Heart right ventricle (tissue), 16 donors: ENCODE results near the gene CHKA. TPM values are rescaled to one million over a fixed set of nuclear protein-coding genes. Genes with fewer than 3 reads are reported as not detected.
A peak's percentile ranks its signal among the peaks of the same experiment; 100 is the strongest.

Source experiments
- ATAC-seq, 8 donors: fragments of 200-7000 bp; cut with Tn5 transposase; one replicate each; pipeline ENCODE4 v1.9.1; 2020; ENCODE audit warnings: mild to moderate bottlenecking in 8 of 8, moderate library complexity in 8 of 8, moderate number of reproducible peaks in 1 of 8
- DNase-seq, 2 donors: peaks; one replicate each; pipeline ENCODE4 v3.0.0-alpha.2; 2020
- H3K27ac ChIP-seq, 10 donors: fragments of 200-600 bp; sonication (generic) in 2 of 10; one replicate each; pipeline versions ENCODE4 v1.5.0 to v1.8.0; 2020 to 2022; ENCODE audit warnings: mild to moderate bottlenecking in 3 of 10
- H3K27me3 ChIP-seq, 7 donors: fragments of 200-600 bp; one replicate each; pipeline ENCODE4 v1.8.0; 2021 to 2022; ENCODE audit warnings: mild to moderate bottlenecking in 2 of 7
- H3K36me3 ChIP-seq, 9 donors: fragments of 200-600 bp; sonication (generic) in 1 of 9; one replicate each; pipeline versions ENCODE4 v1.5.0 to v1.8.0; 2020 to 2022; ENCODE audit warnings: mild to moderate bottlenecking in 2 of 9
- H3K4me1 ChIP-seq, 9 donors: fragments of 200-600 bp; sonication (generic) in 1 of 9; one replicate each; pipeline versions ENCODE4 v1.5.0 to v1.8.0; 2020 to 2022; ENCODE audit warnings: mild to moderate bottlenecking in 4 of 9
- H3K4me3 ChIP-seq, 10 donors: fragments of 200-600 bp; sonication (generic) in 2 of 10; one replicate each; pipeline versions ENCODE4 v1.5.0 to v1.8.0; 2020 to 2022; ENCODE audit warnings: mild to moderate bottlenecking in 7 of 10, moderate library complexity in 2 of 10
- H3K9me3 ChIP-seq, 11 donors: fragments of 200-600 bp in 10 of 11; sonication (generic) in 2 of 11; one replicate each; pipeline versions ENCODE4 v1.5.0 to v1.8.0; 2013 to 2022; ENCODE audit warnings: mild to moderate bottlenecking in 2 of 11, control low read depth in 1 of 11, moderate library complexity in 1 of 11
- CTCF ChIP-seq, 9 donors: fragments of 200-600 bp; sonication (generic) in 2 of 9; IDR thresholded peaks; one replicate each; pipeline versions ENCODE4 v1.5.0 to v1.8.0; 2021 to 2022; ENCODE audit warnings: antibody characterized with exemption in 9 of 9, mild to moderate bottlenecking in 5 of 9, moderate library complexity in 1 of 9
- WGBS, 2 donors: extraction: QIAGEN DNeasy Blood & Tissue Kit; methylation state at CpG; one replicate each; pipeline ENCODE4 v1.1.7; 2013; ENCODE audit warnings: inconsistent platforms in 1 of 2; 5-methylcytosine and 5-hydroxymethylcytosine counted together
- intact Hi-C, 10 donors: fragments of 100-400 bp; cut with DNase I; formaldehyde crosslinking; loops; one replicate each; pipeline versions ENCODE4 v1.11.1 to v1.14.2; 2022
- polyA plus RNA-seq, 2 donors: library from polyadenylated mRNA; stranded (reverse); fragments of 200-250 nt; gene quantifications; one replicate each; pipeline ENCODE4 v1.2.3, GENCODE V29; 2013
- total RNA-seq, 10 donors: library from RNA; stranded (reverse); fragmentation: NEBNext Ultra II Directional in 3 of 10; extraction: Animal tissue kit (Norgen Biotek cat#: 25700) in 3 of 10; gene quantifications; one replicate each; pipeline versions ENCODE4 v1.2.1 to v1.2.4, GENCODE V29; 2021 to 2023
- donor health status: Arrhythmogenic right ventricular cardiomyopathy.
- donor health status: ischemic (EF 13 %, LVEDD 7.1; RV severe dilation, severe dysfunction).
- donor health status: healthy with polysubstance abuse.
- donor health status: DM: no; HTN: yes; CAD: no.
- donor health status: DM: no; HTN: no; CAD: no.
- donor health status: ischemic (EF 25% LVEDD 6.9; RV normal size, moderate dysfunction).
- donor health status: ischemic (EF 25% LVEDD 5.7; RV mildly dilated, moderate dysfunction).
- donor health status: healthy.
- donor health status: DM: yes; HTN: yes; CAD: no.
- donor health status: Ischemic cardiomyopathy.
- donor health status: ischemic (EF 35%, LVEDD 5.7; RV mildly dilated, moderate dysfunction).
- donor health status: nonischemic (EF 11% LVEDD 7.7; RV severe dilation, severe dysfunction).
- donor health status: DM: yes; HTN: yes; CAD: no.
- donor health status: PGD.
- donor health status: ischemic (EF 29% LVEDD 5.4; RV normal size, mild dysfunction).
- donor health status: nonischemic (EF 23%, LVEDD 6.1; RV moderate dilation, normal function).

CHKA gene
- total and polyA plus RNA-seq, 12 donors: 7.0 to 66.1 (median 9.6) TPM

- peaks cover 0 to 15% (median 0%) of the 10 kb centered on the region in 11 donors for H3K9me3 ChIP-seq
- WGBS, 2 donors: 18% methylated on average over 15 of the region's 15 CpGs
- ATAC-seq (peak; percentile 69 to 85 (median 80)), DNase-seq (peak; percentile 61 to 62)
- peak overlapping the region; percentile 19 to 78 (median 58) for H3K4me3 ChIP-seq
- intact Hi-C loops: loop anchor here in 1 of 10 donors (10.0 kb wide), 1 partner anchor 94 kb away; the partner anchor contains the start of genes NDUFS8 and TCIRG1
- peaks cover 0 to 20% (median 11%) of the 10 kb centered on the region in 9 donors for H3K4me1 ChIP-seq
- H3K27me3 ChIP-seq: peaks cover 0 to 9% (median 0%) of the 10 kb centered on the region in 7 donors
- H3K36me3 ChIP-seq: no peaks in the 10 kb centered on the region
- peak overlapping the region in 9 of 10 donors; percentile 32 to 75 (median 61) for H3K27ac ChIP-seq
- TF ChIP-seq CTCF (IDR thresholded peaks at IDR 0.05): no peak
These were observed 7.6 kb upstream of the CHKA start for GRCh38 chr11:68128682-68129327.

GRCh38 chr11:68127714-68128681 lies 6.8 kb upstream of the CHKA start:
- ATAC-seq: peak; percentile 79 to 88 (median 84)
- WGBS, 2 donors: 13 to 16% methylated on average over 32 to 48 of the region's 48 CpGs

GRCh38 chr11:68125164-68125563 lies 4.0 kb upstream of the CHKA start:
- Histone ChIP-seq H3K9me3 (no peaks in the 10 kb centered on the region), H3K4me1 (peaks cover 3 to 38% (median 20%) of the 10 kb centered on the region in 9 donors), H3K27me3 (peaks cover 0 to 9% (median 0%) of the 10 kb centered on the region in 7 donors), H3K36me3 (no peaks in the 10 kb centered on the region), H3K27ac (peak overlapping the region in 1 of 10 donors; percentile 10), H3K4me3 (no peak overlapping the region)
- ATAC-seq (no peak), DNase-seq (no peak)
- WGBS, 2 donors: 68 to 71% methylated on average over 4 of the region's 4 CpGs
- intact Hi-C loops: loop anchor here in 1 of 10 donors (10.0 kb wide), 1 partner anchor 90 kb away; the partner anchor contains the start of genes NDUFS8 and TCIRG1
- TF ChIP-seq CTCF (IDR thresholded peaks at IDR 0.05): no peak

More at GRCh38 chr11:68127714-68128681, 6.8 kb upstream of the CHKA start:
- intact Hi-C loops: loop anchor here in 1 of 10 donors (10.0 kb wide), 1 partner anchor 93 kb away; the partner anchor contains the start of genes NDUFS8 and TCIRG1
- Histone ChIP-seq H3K36me3 (no peaks in the 10 kb centered on the region), H3K27ac (peak overlapping the region in 9 of 10 donors; percentile 32 to 75 (median 61)), H3K4me1 (peaks cover 0 to 24% (median 11%) of the 10 kb centered on the region in 9 donors), H3K4me3 (peak overlapping the region; percentile 19 to 78 (median 58)), H3K27me3 (peaks cover 0 to 9% (median 0%) of the 10 kb centered on the region in 7 donors), H3K9me3 (peaks cover 0 to 8% (median 0%) of the 10 kb centered on the region in 11 donors)
- no peak for TF ChIP-seq CTCF (IDR thresholded peaks at IDR 0.05)
- peak; percentile 50 to 70 for DNase-seq
